Stimulated activated CD4-positive, alpha-beta T cell treated with anti-CD3 and anti-CD28 coated beads, Interleukin-1b, Interleukin-23, amount 100 ng/mL, for 24 hours (primary cell): ENCODE data around the gene RANBP17.

Source experiments
- DNase-seq, 4 experiments: peaks; one replicate each; pipeline ENCODE4 v3.0.0-alpha.2; 2020; ENCODE audit warnings: low read depth in 4 of 4, low spot score in 1 of 4

Gene RANBP17

DNA sequence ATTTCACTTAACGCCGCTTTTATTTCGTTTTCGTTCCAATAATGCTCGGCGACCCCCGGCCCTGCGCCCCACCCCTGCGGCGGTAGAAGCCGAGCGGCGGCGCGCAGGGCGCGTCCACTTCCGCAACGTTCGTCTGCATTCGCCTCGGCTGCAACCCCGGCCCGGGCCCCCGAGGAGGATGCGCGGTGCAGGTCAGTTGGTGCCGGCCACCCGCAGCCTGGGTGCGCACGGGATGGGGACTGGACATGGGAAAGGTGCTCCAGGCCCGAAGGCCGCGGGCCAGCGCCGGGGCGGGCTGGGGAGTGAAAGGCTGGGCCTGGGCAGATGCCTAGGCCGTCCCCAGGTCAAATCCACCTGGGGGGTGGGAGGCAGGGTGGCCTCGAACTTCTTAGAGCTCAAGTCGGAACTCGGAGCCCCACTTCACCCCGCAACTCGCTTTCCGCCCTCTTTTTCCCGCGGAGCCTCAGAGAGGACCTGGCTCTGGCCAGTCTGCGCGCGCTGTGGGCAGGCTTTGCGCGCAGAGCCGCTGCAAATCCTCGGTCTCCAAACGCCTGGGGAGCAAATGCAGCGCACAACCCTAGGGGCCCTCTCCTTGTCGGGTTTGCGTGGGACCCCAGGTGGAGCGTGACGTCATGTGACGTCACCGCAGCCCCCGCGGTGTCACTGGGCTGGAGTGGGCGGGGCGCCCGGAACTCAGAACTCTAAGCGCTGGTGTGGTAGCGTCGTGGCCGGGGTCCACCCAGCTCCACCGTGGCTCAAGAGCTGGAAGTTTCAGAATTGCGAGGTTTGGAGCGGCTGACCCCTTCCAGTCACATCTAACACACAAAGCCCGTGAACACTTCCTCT lies 450.5 kb downstream of the RANBP17 start:
- no peak for DNase-seq

DNA sequence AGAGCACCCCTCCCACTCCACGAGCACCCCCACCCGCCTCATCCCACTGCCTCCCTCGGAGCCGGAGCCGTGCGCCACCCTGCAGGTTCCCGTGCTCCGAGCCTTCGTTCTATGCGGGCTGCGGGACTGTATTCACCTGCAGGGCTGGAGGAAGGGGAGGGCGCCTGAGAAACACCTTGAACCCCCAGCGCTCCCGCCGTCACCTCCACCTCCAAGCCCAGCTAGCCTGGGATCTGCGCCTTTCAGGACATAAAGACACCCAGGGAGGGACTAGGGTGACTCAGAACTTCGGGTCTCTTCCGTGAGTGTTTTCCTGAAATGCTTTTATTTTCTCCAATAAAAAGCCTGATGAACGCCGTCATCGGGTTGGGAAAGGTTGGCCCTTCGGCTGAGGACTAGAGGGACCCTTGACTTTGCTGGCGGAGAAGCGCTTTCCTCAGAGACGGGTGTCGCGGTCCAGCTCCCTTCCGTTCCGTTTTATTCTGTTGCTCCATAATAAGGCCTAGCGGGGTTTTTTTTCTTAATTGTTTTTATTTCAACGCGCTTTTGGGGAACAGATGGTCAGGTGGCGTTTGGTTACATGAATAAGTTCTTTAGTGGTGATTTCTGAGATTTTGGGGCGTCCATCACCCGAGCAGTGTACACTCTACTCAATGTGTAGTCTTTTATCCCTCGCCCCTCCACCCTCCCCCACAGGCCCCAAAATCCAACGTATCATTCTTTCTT lies 451.8 kb downstream of the RANBP17 start:
- no peak for DNase-seq

DNA sequence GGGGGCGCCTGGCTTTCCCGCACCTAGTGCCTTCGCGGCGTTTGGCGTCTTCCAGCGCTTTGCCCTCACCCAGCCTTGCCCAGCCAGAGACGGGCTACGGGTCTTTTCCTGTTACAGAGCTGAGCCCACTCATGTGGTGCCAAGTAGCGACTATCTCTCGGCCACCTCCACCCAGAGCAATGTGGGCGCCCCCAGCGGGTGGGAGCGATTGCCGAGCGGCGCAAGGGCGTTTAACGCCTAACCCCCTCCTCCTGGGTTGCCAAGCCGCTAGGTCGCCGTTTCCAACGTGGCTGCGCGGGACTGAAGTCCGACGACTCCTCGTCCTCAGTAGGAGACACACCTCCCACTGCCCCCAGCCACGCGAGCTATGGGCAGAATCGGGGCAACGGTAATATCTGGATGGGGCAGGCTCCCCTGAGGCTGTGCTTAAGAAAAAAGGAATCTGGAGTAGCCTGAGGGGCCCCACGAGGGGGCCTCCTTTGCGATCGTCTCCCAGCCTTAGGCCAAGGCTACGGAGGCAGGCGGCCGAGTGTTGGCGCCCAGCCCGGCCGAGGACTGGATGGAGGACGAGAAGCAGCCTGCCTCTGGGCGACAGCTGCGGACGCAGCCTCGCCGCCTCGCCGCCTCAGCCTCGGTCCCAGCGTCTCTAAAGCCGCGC lies 453.0 kb downstream of the RANBP17 start:
- no peak for DNase-seq

DNA sequence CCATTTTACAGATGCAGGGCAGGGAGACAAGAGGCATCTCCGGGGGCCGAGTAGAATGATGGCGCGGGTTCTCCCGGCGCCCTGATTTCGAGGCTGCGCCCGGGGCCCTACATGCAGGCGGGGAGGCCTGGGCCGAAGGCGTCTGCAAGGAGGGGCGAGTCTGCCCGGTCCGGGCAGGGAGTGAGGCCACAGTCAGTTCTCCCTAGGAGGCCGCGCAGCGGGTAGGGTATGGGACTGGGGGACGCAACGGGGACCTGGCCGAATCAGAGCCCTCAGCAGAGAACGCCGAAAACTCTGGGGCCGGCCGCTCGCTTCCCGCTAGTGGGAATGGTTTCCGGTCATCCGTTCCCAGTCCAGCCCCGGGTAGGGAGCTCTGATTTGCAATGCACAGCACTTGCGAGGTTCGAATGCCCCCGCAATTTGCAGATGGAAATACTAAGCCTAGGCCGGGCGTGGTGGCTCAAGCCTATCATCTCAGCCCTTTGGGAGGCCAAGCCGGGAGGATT lies 453.6 kb downstream of the RANBP17 start:
- no peak for DNase-seq

DNA sequence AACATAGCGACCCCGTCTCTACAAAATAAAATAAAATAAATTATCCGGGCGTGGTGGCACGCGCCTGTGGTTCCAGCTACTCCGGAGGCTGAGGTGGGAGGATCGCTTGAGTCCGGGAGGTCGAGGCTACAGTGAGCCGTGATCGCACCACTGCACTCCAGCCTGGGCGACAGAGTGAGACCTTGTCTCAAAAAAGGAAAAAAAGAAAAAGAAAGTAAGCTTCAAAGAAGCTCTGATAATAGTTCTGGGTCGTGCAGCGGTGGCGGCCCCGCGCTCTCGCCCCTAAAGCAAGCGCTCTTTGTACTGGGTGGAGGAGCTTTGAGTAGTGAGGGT lies 454.1 kb downstream of the RANBP17 start:
- no peak for DNase-seq

DNA sequence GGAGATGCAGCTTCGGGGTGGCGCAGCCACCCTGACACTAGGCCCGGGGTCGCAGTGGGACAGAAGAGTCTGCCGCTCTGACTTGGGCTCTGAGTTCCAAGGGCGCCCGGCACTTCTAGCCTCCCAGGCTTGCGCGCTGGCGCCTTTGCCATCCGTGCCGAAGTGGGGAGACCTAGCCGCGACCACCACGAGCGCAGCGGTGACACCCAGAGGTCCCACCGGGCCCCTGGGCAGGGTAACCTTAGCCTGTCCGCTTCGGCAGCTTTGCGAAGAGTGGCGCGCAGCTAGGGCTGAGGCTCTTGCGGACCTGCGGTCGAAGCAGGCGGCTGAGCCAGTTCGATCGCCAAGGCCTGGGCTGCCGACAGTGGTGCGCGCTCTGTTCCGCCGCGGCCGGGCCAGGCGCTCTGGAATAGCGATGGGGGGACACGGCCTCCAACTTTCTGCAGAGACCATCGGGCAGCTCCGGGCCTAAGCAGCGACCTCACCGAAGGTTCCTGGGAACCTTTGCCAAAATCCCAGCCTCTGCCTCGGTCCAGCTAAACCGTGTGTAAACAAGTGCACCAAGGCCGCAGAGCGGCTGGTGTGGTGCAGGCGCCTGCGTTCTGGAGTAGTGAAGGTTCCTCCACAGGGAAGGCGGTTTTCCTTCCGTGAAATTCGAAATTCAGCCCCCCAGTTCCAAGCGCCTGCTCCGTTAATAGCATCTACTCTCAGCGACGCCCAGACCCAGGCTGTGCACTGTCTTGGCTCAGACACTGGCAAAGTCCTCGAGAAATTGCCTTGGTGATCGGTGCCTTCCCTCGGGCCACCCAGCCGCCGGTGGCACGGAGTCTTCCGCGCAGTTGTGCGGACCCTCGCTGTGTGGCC lies 454.7 kb downstream of the RANBP17 start:
- no peak for DNase-seq

DNA sequence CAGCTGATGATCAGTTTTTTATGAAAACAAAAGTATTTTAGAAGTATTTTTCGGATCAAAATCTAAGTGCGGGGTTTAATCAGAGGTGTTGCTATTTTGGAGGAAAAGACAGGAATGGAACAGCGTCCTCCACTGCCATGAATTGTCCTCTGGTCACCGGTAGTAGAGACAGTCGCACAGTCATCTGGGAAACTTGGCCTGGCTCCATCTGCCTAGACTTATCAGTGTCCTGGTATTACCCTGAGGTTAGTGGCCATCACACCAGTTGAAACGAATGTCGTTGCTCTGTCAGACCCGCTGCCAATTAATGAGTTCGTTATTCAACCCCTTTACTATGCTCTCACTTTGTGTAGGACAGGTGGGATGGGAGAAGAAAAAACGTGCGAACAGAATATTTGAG lies 455.4 kb downstream of the RANBP17 start:
- DNase-seq = no peak

DNA sequence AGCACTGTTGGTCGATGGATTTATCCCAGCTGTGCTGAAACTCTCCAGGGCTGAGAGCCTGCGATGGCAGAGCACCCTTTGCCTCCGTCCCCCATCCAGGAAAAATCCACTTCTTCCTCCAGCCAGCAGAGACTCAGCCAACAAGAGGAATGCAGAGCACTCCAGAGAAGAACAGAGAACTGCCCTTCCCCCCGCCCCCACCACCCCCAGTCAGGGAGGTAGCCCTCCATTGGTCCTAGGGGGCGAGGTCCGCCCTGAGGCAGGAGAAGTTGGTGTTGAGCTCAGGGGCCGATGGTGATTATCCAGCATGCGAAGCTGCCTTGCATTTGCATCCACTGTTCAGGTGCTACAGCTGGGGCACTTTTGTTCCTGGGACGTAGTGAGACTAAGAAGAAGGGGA lies 456.2 kb downstream of the RANBP17 start:
- no peak for DNase-seq

DNA sequence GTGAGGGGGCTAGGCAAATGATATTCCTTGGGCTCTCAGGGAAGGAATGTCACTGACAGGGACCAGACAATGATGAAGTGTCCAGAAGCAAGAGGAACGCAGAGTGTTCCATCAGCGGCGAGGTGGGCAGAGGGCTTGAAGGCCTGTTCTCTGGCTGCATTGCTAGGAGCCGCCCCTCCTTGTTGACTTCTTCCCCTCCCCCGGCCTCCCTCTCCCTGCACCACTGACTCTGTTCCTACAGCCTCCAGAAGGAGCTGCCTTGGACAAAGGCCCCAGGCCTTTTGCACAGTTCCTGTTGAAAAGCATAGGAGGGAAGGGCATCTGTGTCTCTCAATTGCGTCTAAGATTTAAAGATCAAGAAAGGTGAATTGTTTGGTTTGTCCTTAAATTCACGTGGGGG lies 459.6 kb downstream of the RANBP17 start:
- DNase-seq = no peak

DNA sequence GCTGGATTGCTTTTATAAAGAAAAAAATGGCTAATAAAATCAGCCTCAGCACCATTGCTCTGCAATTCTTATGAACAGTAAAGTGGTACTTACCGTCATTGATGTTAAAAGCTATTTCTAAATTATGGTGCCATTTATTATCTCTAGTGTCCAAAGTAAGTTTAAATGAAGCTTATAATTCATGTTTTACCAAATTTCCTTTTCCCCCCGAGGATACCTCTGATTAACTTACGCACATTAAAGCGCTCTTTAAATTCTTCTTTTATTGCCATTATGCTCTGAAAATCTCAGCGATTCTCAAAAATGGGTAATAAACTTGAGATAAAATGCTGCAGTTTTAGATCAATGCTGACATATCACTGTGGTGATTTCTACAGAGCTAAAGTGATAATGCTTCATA lies 460.7 kb downstream of the RANBP17 start:
- no peak for DNase-seq

DNA sequence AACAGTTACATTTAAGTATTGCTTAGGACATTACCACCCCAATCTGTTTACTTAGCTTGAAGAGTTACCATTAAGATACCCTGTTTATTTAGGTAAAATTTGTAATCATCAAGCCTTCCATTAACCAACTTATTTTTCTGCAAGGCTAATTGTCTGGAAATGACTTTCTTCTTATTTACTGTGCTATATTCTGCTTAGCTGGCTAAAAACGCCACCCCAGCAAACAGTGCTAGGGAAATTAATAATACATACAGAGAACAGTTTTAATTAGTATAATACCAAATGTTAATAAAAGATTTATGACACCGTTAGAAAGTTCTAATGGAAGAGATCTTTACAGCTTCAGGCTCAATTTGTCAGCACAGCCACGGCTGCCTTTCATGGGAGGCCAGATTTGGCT lies 461.2 kb downstream of the RANBP17 start:
- DNase-seq = no peak

DNA sequence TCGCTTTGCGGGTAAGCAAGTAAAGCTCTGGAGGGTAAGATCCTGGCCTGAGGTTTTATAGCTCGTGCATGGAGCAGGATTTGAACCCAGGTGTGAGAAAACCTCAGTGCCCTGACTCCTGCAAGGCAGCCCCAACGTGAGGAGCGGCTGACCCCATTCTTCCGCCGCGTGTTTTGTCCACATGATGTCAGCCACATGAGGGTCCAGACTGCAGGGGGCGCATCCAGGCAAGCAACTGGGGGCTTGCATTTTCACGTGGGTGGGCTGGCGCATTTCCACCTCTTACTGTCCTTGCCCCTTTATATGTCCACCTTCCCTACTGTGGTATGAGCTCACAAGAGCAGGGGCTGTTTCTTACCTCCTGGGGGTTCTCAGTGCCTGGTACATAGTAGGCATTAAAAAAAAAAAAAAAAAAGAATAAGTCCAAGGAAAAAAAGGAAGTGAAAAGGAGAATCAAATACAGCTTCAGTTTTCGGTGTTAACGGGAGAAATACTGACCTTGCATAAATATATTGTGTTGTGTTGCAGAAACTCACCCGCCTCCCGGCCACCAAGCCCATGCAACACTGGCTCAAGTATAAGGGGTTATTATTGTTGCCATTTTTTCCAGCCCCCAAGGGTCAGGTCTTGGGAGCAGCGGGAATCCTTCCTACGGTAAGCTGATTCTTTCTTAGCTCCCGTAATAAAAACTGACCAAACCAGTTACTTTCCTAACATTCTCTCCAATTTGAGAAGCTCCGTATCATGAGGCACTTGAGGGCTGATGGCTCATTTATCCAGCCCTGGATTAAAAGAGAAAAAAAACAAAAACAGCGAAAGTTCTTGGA lies 462.2 kb downstream of the RANBP17 start:
- no peak for DNase-seq

DNA sequence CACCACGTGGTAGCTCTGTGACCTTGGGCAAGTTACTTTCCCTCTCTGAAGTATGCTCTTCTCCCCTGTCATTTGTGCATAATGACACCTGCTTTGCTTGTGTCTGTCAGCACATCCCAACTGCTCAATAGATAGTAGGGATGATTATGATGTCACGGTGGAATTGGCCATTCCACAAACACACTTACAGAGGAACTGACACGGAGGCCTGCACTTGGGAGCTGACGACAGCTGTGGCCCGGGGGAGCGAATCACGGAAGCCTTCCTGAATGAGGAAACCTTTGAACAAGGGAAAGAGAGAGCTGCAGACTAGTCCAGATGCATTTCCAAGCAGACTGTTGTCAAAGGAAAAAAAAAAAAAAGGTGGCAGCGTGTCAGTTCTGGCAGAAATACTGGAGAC lies 468.2 kb downstream of the RANBP17 start:
- DNase-seq = no peak

DNA sequence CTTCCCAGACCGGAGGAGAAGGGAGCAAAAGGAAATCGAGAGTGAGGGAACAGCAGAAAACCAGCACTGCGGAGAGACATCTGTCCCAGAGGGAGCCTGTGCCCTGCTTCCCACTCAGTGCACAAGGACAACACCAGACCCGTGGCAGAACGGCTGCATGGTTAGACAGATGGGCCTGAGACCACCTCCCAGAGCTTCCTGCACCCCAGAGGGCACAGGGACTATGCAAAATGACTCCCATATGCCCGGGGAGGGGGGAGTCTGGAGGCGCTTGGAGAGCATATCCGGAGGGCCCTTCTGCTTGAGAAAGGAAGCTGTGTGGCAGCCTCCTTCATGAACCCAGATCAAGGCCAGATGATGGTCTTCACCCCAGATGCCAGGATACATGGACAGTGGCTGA lies 473.8 kb downstream of the RANBP17 start:
- DNase-seq = no peak

DNA sequence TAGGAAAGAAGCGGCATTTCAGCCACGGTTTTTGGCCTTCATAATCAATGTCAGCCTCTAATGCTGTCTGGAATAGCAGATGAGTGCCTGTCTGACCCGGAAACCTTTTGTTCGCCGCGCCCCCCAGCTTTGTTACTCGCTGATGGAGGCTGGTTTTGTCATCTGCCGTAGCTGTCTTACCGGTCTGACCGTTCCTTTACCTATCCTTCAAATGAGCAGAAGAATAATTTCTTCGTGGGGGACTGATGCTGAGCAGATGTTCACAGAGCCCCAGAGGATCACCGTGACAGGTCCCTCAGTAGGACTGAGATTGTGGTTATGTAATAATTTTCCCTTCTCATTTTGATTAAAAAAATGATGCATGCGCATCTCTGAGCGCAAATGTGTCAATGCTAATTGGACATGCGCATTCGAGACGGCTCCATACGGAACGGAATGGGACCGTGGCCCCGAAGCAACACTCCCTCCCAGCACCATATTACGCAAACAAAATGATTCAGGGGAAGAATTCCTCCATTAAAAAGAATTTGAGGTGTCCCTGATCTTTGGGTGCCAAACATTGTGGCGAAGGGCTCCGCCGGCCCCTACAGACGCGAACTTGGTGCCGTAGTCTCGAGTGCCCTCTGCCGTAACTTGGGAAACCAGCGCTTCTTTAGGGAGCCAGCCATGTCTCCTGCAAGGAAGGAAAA lies 474.8 kb downstream of the RANBP17 start:
- peak in 1 of 4 experiments; percentile 11 for DNase-seq

DNA sequence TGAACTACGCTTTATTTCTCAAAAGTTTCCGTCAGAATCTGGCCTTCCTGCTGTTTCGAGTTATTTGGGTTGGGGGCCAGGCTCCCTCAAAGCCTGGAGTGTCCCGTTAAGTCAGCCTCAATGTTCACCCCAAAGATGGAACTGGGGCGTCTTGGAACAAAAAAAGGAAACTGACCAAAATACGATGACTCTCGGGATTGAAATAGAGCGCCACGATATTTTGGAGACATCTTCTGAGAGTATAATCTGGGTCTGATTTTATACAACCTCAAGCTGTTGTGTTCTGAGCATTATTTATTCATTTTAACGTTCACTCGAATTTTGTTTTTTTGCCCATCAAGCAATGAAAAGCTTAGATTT lies 475.4 kb downstream of the RANBP17 start:
- DNase-seq = no peak

DNA sequence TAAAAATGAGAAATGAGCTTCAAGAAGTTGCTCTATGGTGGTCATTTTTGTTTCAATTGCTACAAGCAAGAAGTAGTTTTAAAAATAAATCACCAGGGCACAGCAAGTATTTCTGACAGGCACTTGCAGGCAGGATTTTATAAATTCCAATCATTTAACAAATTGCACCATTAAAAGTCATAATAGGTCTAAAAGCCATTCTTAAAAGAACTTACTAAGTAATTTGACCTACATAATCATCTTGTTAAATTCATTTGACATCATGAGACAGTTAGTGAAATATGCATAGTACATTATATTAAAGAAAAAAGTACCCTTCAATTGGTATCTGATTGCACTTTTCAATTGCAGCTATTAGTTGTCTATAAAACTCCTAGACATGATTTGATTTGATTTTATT lies 478.2 kb downstream of the RANBP17 start:
- no peak for DNase-seq

DNA sequence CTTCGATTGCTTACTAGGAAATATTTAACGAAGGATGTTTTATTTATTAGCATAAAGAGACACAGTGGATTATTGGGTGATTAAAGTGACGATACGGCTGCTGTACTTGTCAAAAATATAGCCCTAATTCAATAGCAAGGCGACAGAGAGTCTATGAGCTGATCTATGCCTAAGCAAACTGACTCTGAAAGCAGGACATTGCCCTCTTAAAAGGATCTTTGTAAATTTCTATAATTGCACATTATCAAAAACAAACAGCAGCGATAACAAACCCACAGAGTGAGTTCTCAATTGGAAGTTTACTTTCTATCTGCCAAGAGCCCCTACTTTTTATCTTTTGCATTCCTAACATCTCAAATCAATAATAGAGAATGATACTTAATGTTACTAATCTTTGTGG lies 478.7 kb downstream of the RANBP17 start:
- no peak for DNase-seq

DNA sequence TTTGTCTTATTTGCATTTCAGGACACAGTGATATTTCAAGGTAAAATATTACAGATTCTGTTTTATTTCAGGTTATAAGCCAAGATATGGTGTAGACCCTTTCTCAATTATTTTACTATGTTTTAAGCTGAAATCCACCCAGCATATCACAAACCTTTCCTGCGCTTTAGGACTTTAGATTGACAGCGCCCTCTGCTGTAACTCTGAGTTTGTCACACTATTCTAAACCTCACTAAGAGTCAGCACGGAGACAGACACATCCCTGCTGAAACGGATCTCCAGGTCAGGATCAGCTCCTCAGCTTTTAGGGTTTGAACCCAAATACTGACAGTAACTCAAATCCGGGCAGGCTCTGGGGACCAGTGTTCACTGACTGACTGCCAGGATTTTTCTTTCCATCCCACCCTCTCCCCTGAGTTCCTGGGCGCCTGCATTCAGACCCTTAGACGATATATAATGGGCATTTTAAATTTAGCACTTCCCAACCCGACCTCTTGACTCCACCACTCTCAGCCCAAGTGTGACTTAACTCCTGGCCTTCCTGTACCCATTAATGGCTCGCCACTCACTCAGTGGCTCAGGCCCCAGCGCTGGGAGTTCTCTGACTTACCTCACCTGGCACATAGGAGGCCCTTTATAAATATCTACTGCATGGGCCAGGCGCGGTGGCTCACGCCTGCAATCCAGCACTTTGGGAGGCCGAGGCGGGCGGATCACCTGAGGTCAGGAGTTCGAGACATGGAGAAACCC lies 480.7 kb downstream of the RANBP17 start:
- peak in 1 of 4 experiments; percentile 12 for DNase-seq
